Spleen (tissue), 11 donors: ENCODE measurements around the gene RPL38. TPM values are rescaled to one million over a fixed set of nuclear protein-coding genes. Genes with fewer than 3 reads are reported as not detected.

Experiments used
- DNase-seq: peaks from one replicate; pipeline ENCODE4 v3.0.0-alpha.2; 2020
- H3K27ac ChIP-seq, 8 donors: fragments of 200-600 bp; sonication (generic) in 7 of 8; 1 replicate in 4 of 8; 2 replicates in 4 of 8; pipeline versions ENCODE4 v1.5.0 to v1.8.0; 2016 to 2021; ENCODE audit warnings: inconsistent platforms in 4 of 8, mild to moderate bottlenecking in 4 of 8, moderate library complexity in 1 of 8
- H3K27me3 ChIP-seq, 7 donors: fragments of 200-600 bp; sonication (generic) in 6 of 7; replicated peaks in 1 of 7; 1 replicate in 4 of 7; 2 replicates in 3 of 7; pipeline versions ENCODE4 v1.5.0 to v1.8.0; 2016 to 2021; ENCODE audit warnings: inconsistent platforms in 3 of 7, mild to moderate bottlenecking in 1 of 7
- H3K36me3 ChIP-seq, 6 donors: fragments of 200-600 bp; sonication (generic) in 5 of 6; 1 replicate in 4 of 6; 2 replicates in 2 of 6; pipeline versions ENCODE4 v1.5.0 to v1.8.0; 2016 to 2021; ENCODE audit warnings: inconsistent platforms in 2 of 6
- H3K4me1 ChIP-seq, 6 donors: fragments of 200-600 bp; sonication (generic) in 5 of 6; 1 replicate in 3 of 6; 2 replicates in 3 of 6; pipeline versions ENCODE4 v1.5.0 to v1.8.0; 2016 to 2021; ENCODE audit warnings: inconsistent platforms in 3 of 6
- H3K4me3 ChIP-seq, 8 donors: fragments of 200-600 bp; sonication (generic) in 7 of 8; 1 replicate in 4 of 8; 2 replicates in 4 of 8; pipeline versions ENCODE4 v1.5.0 to v1.8.0; 2016 to 2021; ENCODE audit warnings: inconsistent platforms in 4 of 8, mild to moderate bottlenecking in 4 of 8, moderate library complexity in 2 of 8
- H3K9me3 ChIP-seq, 8 donors: fragments of 200-600 bp; sonication (generic) in 7 of 8; 1 replicate in 4 of 8; 2 replicates in 4 of 8; pipeline versions ENCODE4 v1.5.0 to v1.8.0; 2016 to 2021; ENCODE audit warnings: inconsistent platforms in 4 of 8
- CTCF ChIP-seq, 11 experiments: fragments of 200-600 bp in 7 of 11; fragments of 450-650 bp in 4 of 11; sonication (generic) in 4 of 11; IDR thresholded peaks in 8 of 11; conservative IDR thresholded peaks in 3 of 11; 1 replicate in 7 of 11; 2 replicates in 4 of 11; pipeline versions ENCODE4 v1.4.0 to v1.8.0; 2016 to 2021; ENCODE audit warnings: antibody characterized with exemption in 11 of 11, inconsistent platforms in 4 of 11, mild to moderate bottlenecking in 1 of 11
- POLR2A ChIP-seq, 3 donors: fragments of 450-650 bp; IDR thresholded peaks; one replicate each; pipeline ENCODE4 v1.5.1; 2017; ENCODE audit warnings: antibody characterized with exemption in 3 of 3, mild to moderate bottlenecking in 1 of 3
- POLR2AphosphoS5 ChIP-seq, 3 donors: sonication (generic); formaldehyde crosslinking; IDR thresholded peaks; one replicate each; pipeline ENCODE4 v1.5.1; 2017; ENCODE audit warnings: antibody characterized with exemption in 3 of 3
- WGBS, 5 donors: extraction: QIAGEN DNeasy Blood & Tissue Kit in 3 of 5; methylation state at CpG; one replicate each; pipeline versions ENCODE4 v1.1.5 to v1.1.7; 2013 to 2018; 5-methylcytosine and 5-hydroxymethylcytosine counted together
- intact Hi-C: fragments of 100-400 bp; cut with DNase I; formaldehyde crosslinking; loops from one replicate; pipeline ENCODE4 v1.15.0; 2023; ENCODE audit warnings: low total_unique reads
- polyA plus RNA-seq, 3 donors: library from polyadenylated mRNA; stranded (reverse); fragments of 200-250 nt; gene quantifications; one replicate each; pipeline ENCODE4 v1.2.1, GENCODE V29; 2013
- total RNA-seq, 7 donors: library from RNA; depleted of rRNA in 3 of 7; stranded (reverse); fragments of >200 nt in 3 of 7; fragmentation: NEBNext Ultra II Directional in 4 of 7; extraction: Animal tissue kit (Norgen Biotek cat#: 25700) in 4 of 7; gene quantifications; one replicate each; pipeline versions ENCODE4 v1.1.0 to v1.2.1, GENCODE V29; 2016 to 2021
- donor health status: healthy with polysubstance abuse.
- donor health status: DM: no; HTN: no; CAD: no; lungs with moderate emphysema.
- donor health status: DM: no; HTN: no; CAD: no.
- donor health status: Bipolar disorder and iron deficiency.
- donor health status: healthy.
- donor health status: DM: no; HTN: no; CAD: no.
- donor health status: DM: yes; HTN: yes; CAD: no.

RPL38 gene
- total and polyA plus RNA-seq, 10 donors: 311 to 3,463 (median 896) TPM

GRCh38 chr17:74219576-74220133 lies 16.2 kb downstream of the RPL38 start:
- H3K4me3 ChIP-seq: no peak overlapping the region
- H3K4me1 ChIP-seq: peaks cover 2 to 30% (median 23%) of the 10 kb centered on the region in 6 donors
- intact Hi-C loops: loop anchor here (10.0 kb wide), 2 partner anchors 145 to 235 kb away; partner anchors contain the start of genes BTBD17 and GPR142
- no peaks in the 10 kb centered on the region for H3K9me3 ChIP-seq
- H3K36me3 ChIP-seq: peaks cover 0 to 29% (median 0%) of the 10 kb centered on the region in 6 donors
- no peak for TF ChIP-seq CTCF (IDR thresholded peaks at IDR 0.05 in 8 of 11, conservative IDR thresholded peaks at IDR 0.05 in 3 of 11)
- no peak for TF ChIP-seq POLR2A (IDR thresholded peaks at IDR 0.05)
- no peak for TF ChIP-seq POLR2AphosphoS5 (IDR thresholded peaks at IDR 0.05)
- 74 to 86% (median 82%) methylated on average over 3 of the region's 3 CpGs for WGBS, 5 donors
- no peak for DNase-seq
- no peak overlapping the region for H3K27ac ChIP-seq
- H3K27me3 ChIP-seq: no peaks in the 10 kb centered on the region

GRCh38 chr17:74220219-74220618 lies 16.7 kb downstream of the RPL38 start:
- Histone ChIP-seq H3K9me3 (no peaks in the 10 kb centered on the region), H3K4me3 (no peak overlapping the region), H3K4me1 (peaks cover 0 to 25% (median 18%) of the 10 kb centered on the region in 6 donors), H3K27me3 (no peaks in the 10 kb centered on the region), H3K27ac (no peak overlapping the region), H3K36me3 (peaks cover 0 to 30% (median 0%) of the 10 kb centered on the region in 6 donors)
- TF ChIP-seq POLR2A (IDR thresholded peaks at IDR 0.05) (no peak), CTCF (IDR thresholded peaks at IDR 0.05 in 8 of 11, conservative IDR thresholded peaks at IDR 0.05 in 3 of 11) (no peak), POLR2AphosphoS5 (IDR thresholded peaks at IDR 0.05) (no peak)
- WGBS, 5 donors: 71 to 87% (median 83%) methylated on average over 2 of the region's 2 CpGs
- intact Hi-C loops: no loop called here
- DNase-seq: no peak

- no peaks in the 10 kb centered on the region for H3K9me3 ChIP-seq
- H3K4me3 ChIP-seq: no peak overlapping the region
- 86 to 95% (median 93%) methylated on average over 8 to 16 of the region's 16 CpGs for WGBS, 5 donors
- H3K27ac ChIP-seq: no peak overlapping the region
- no peak for DNase-seq
- H3K36me3 ChIP-seq: peaks cover 0 to 36% (median 0%) of the 10 kb centered on the region in 6 donors
- TF ChIP-seq CTCF (IDR thresholded peaks at IDR 0.05 in 8 of 11, conservative IDR thresholded peaks at IDR 0.05 in 3 of 11): no peak
- no peaks in the 10 kb centered on the region for H3K27me3 ChIP-seq
- peaks cover 0 to 24% (median 18%) of the 10 kb centered on the region in 6 donors for H3K4me1 ChIP-seq
- intact Hi-C loops: no loop called here
Measured at GRCh38 chr17:74220946-74221818, 17.7 kb downstream of the RPL38 start.

GRCh38 chr17:74222399-74222798 lies 18.9 kb downstream of the RPL38 start:
- no peak for DNase-seq
- H3K9me3 ChIP-seq: no peaks in the 10 kb centered on the region
- WGBS, 5 donors: 86 to 97% (median 94%) methylated on average over 10 to 13 of the region's 13 CpGs
- intact Hi-C loops: no loop called here
- H3K27me3 ChIP-seq: no peaks in the 10 kb centered on the region
- H3K27ac ChIP-seq: no peak overlapping the region
- no peak for TF ChIP-seq POLR2AphosphoS5 (IDR thresholded peaks at IDR 0.05)
- TF ChIP-seq CTCF (IDR thresholded peaks at IDR 0.05 in 8 of 11, conservative IDR thresholded peaks at IDR 0.05 in 3 of 11): no peak
- TF ChIP-seq POLR2A (IDR thresholded peaks at IDR 0.05): no peak
- peaks cover 0 to 18% (median 10%) of the 10 kb centered on the region in 6 donors for H3K4me1 ChIP-seq
- H3K36me3 ChIP-seq: peaks cover 0 to 35% (median 0%) of the 10 kb centered on the region in 6 donors
- no peak overlapping the region for H3K4me3 ChIP-seq
